ENCODE measurements around the gene ZSCAN10. TPM values are rescaled to one million over a fixed set of nuclear protein-coding genes. Genes with fewer than 3 reads are reported as not detected.
"Not testable (repeated sequence)": the region's sequence is repeated elsewhere in the genome, so short reads cannot be mapped to it uniquely, and the experiment has no call there.

The ZSCAN10 gene
- polyA plus RNA-seq, 1 donor: 0.10 TPM

- no peak for DNase-seq
Measured at GRCh38 chr16:3063625-3064386, 35.3 kb downstream of the ZSCAN10 start.

- DNase-seq: no peak
Measured at GRCh38 chr16:3062553-3062952, 36.5 kb downstream of the ZSCAN10 start.

- DNase-seq: no peak
Measured at GRCh38 chr16:3060339-3061127, 38.6 kb downstream of the ZSCAN10 start.

- no peak for DNase-seq
Measured at GRCh38 chr16:3059723-3060242, 39.3 kb downstream of the ZSCAN10 start.

- DNase-seq: peak; percentile 88
Measured at GRCh38 chr16:3059041-3059722, 39.9 kb downstream of the ZSCAN10 start.

- DNase-seq: peak; percentile 58
Measured at GRCh38 chr16:3058139-3059030, 40.7 kb downstream of the ZSCAN10 start.

- DNase-seq: no peak
Measured at GRCh38 chr16:3057181-3058138, 41.6 kb downstream of the ZSCAN10 start.

- no peak for DNase-seq
Measured at GRCh38 chr16:3056336-3057180, 42.5 kb downstream of the ZSCAN10 start.

GRCh38 chr16:3055734-3056115 lies 43.4 kb downstream of the ZSCAN10 start:
- not testable (repeated sequence) for DNase-seq

- no peak for DNase-seq
Measured at GRCh38 chr16:3054965-3055733, 43.9 kb downstream of the ZSCAN10 start.

GRCh38 chr16:3053330-3053710 lies 45.8 kb downstream of the ZSCAN10 start:
- DNase-seq: not testable (repeated sequence)

- DNase-seq: not testable (repeated sequence)
Measured at GRCh38 chr16:3052571-3053329, 46.3 kb downstream of the ZSCAN10 start.

GRCh38 chr16:3051494-3051893 lies 47.6 kb downstream of the ZSCAN10 start:
- no peak for DNase-seq

- no peak for DNase-seq
Measured at GRCh38 chr16:3051009-3051408, 48.1 kb downstream of the ZSCAN10 start.

GRCh38 chr16:3050487-3050886 lies 48.6 kb downstream of the ZSCAN10 start:
- no peak for DNase-seq

- DNase-seq: no peak
Measured at GRCh38 chr16:3049921-3050481, 49.1 kb downstream of the ZSCAN10 start.

GRCh38 chr16:3047387-3047720 lies 51.7 kb downstream of the ZSCAN10 start:
- DNase-seq: no peak
